HG03060 (cell line): ENCODE results near the gene AIPL1.

Source experiments
- ATAC-seq: cut with Tn5 transposase; IDR thresholded peaks from one replicate; pipeline ENCODE4 v1.9.1; 2021; ENCODE audit warnings: low read depth, moderate number of reproducible peaks; ENCODE audit not compliant: unreplicated experiment

The AIPL1 gene

GRCh38 chr17:6452471-6453266 is 17.7 kb upstream of the AIPL1 start:
- ATAC-seq = no peak

- no peak for ATAC-seq
Observed at GRCh38 chr17:6450926-6451832, 16.3 kb upstream of the AIPL1 start.

GRCh38 chr17:6449307-6449706 is 14.4 kb upstream of the AIPL1 start:
- ATAC-seq = no peak

GRCh38 chr17:6448473-6448872 is 13.6 kb upstream of the AIPL1 start:
- ATAC-seq = no peak

GRCh38 chr17:6446516-6447100 is 11.7 kb upstream of the AIPL1 start:
- no peak for ATAC-seq

- ATAC-seq = no peak
Observed at GRCh38 chr17:6444571-6445335, 9.8 kb upstream of the AIPL1 start.

GRCh38 chr17:6443692-6444570 is 9.0 kb upstream of the AIPL1 start, which contains the start of gene PIMREG:
PIMREG (plus strand) TSS chr17:6444455; CDS start chr17:6445111, 656 bp downstream.
- peak; percentile 54 for ATAC-seq

- ATAC-seq = no peak
Observed at GRCh38 chr17:6442775-6443174, 7.9 kb upstream of the AIPL1 start.

- no peak for ATAC-seq
Observed at GRCh38 chr17:6439951-6440350, 5.0 kb upstream of the AIPL1 start.

- ATAC-seq = no peak
Observed at GRCh38 chr17:6437956-6438355, 3.0 kb upstream of the AIPL1 start.

GRCh38 chr17:6437466-6437865 is 2.5 kb upstream of the AIPL1 start:
- ATAC-seq = no peak

GRCh38 chr17:6435968-6436367 is 1.0 kb upstream of the AIPL1 start:
- no peak for ATAC-seq

GRCh38 chr17:6430769-6431168 is 4.2 kb downstream of the AIPL1 start:
- no peak for ATAC-seq

- ATAC-seq = no peak
Observed at GRCh38 chr17:6429266-6429665, 5.7 kb downstream of the AIPL1 start.

- no peak for ATAC-seq
Observed at GRCh38 chr17:6428207-6428965, 6.5 kb downstream of the AIPL1 start.

GRCh38 chr17:6427279-6427781 is 7.6 kb downstream of the AIPL1 start:
- no peak for ATAC-seq

GRCh38 chr17:6426356-6427101 is 8.4 kb downstream of the AIPL1 start:
- ATAC-seq = no peak

- no peak for ATAC-seq
Observed at GRCh38 chr17:6425407-6425806, 9.5 kb downstream of the AIPL1 start.
